Activated CD8-positive, alpha-beta memory T cell treated with anti-CD3 and anti-CD28 coated beads for 24 hours (primary cell): ENCODE measurements around the gene PCSK9.
A peak's percentile ranks its signal among the peaks of the same experiment; 100 is the strongest.

Source experiments
- DNase-seq: peaks from one replicate; pipeline ENCODE4 v3.0.0-alpha.2; 2020

Gene PCSK9

GRCh38 chr1:55060133-55060999 is 21.0 kb downstream of the PCSK9 start:
- peak; percentile 47 for DNase-seq

GRCh38 chr1:55061000-55061705 is 21.8 kb downstream of the PCSK9 start:
- DNase-seq = peak; percentile 49

GRCh38 chr1:55061706-55062321 is 22.5 kb downstream of the PCSK9 start:
- no peak for DNase-seq

- no peak for DNase-seq
Measured at GRCh38 chr1:55062801-55063576, 23.6 kb downstream of the PCSK9 start.

- no peak for DNase-seq
Measured at GRCh38 chr1:55063577-55063942, 24.2 kb downstream of the PCSK9 start.

- DNase-seq = no peak
Measured at GRCh38 chr1:55064071-55064581, 24.8 kb downstream of the PCSK9 start.

- DNase-seq = no peak
Measured at GRCh38 chr1:55064861-55065263, 25.5 kb downstream of the PCSK9 start.

GRCh38 chr1:55065648-55066047 is 26.3 kb downstream of the PCSK9 start:
- DNase-seq = no peak

GRCh38 chr1:55067022-55067778 is 27.9 kb downstream of the PCSK9 start:
- DNase-seq = no peak

- no peak for DNase-seq
Measured at GRCh38 chr1:55067914-55068313, 28.6 kb downstream of the PCSK9 start.

GRCh38 chr1:55068638-55069037 is 29.3 kb downstream of the PCSK9 start:
- no peak for DNase-seq

- no peak for DNase-seq
Measured at GRCh38 chr1:55069280-55069679, 29.9 kb downstream of the PCSK9 start.

- DNase-seq = no peak
Measured at GRCh38 chr1:55070293-55071164, 31.2 kb downstream of the PCSK9 start.

- DNase-seq = no peak
Measured at GRCh38 chr1:55071477-55071876, 32.1 kb downstream of the PCSK9 start.

GRCh38 chr1:55073187-55073916 is 34.0 kb downstream of the PCSK9 start:
- DNase-seq = no peak

GRCh38 chr1:55074455-55074854 is 35.1 kb downstream of the PCSK9 start:
- DNase-seq = no peak

- no peak for DNase-seq
Measured at GRCh38 chr1:55076356-55076755, 37.0 kb downstream of the PCSK9 start.

- no peak for DNase-seq
Measured at GRCh38 chr1:55078470-55078869, 39.1 kb downstream of the PCSK9 start.

- no peak for DNase-seq
Measured at GRCh38 chr1:55079651-55080050, 40.3 kb downstream of the PCSK9 start.

GRCh38 chr1:55081188-55081904 is 42.0 kb downstream of the PCSK9 start:
- no peak for DNase-seq
